Vein endothelial cell (primary cell): ENCODE data around the gene C2orf74. TPM values are rescaled to one million over a fixed set of nuclear protein-coding genes. Genes with fewer than 3 reads are reported as not detected.

Experiments
- total RNA-seq: library from RNA; depleted of rRNA; stranded (reverse); fragments of >200 nt; gene quantifications from 2 replicates; pipeline ENCODE4 v1.2.3, GENCODE V29; 2012

C2orf74 gene
- 1.3 and 5.9 TPM in 2 replicates for total RNA-seq

DNA sequence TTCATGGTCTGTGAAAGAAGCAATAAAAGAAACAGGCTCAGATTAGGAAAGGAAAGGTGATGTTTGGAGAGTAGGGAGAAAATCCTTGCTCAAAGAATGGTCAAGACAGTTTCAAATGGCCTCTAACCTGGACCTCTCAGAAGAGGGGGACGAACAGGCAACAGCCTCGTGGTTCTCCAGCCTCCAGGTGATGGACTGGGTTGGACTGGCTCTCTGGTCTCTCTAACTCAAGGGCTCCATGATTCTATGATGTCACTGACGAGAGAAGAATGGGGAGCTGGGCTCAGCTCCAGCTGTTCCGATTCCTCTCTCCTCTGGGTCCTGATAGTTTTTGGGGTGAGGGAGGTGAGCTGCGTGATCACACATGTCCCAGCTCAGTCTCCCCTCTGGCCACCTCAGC, at the start of gene C2orf74:
Gene C2orf74, plus strand, starts transcription at position 301 of the 400 bp plus-strand sequence. CDS start 327 bp downstream, outside the sequence.

Other genes with a start within 250 kb of the C2orf74 start
- 38.2 and 38.7 TPM in 2 replicates for gene PEX13, start 144.5 kb upstream of the C2orf74 start, total RNA-seq
- gene PUS10, start 143.9 kb upstream of the C2orf74 start, total RNA-seq, result 7.8 and 12.5 TPM in 2 replicates
- gene SANBR, start 96.3 kb upstream of the C2orf74 start, total RNA-seq, result 14.0 and 14.9 TPM in 2 replicates